KG1 (cell line): ENCODE data around the gene MEF2C.
"Not testable (repeated sequence)": the region's sequence is repeated elsewhere in the genome, so short reads cannot be mapped to it uniquely, and the experiment has no call there.

ENCODE experiments used
- DNase-seq: peaks from one replicate; lab custom pipeline; 2025; lab: John Stamatoyannopoulos, UW

The MEF2C gene

DNA sequence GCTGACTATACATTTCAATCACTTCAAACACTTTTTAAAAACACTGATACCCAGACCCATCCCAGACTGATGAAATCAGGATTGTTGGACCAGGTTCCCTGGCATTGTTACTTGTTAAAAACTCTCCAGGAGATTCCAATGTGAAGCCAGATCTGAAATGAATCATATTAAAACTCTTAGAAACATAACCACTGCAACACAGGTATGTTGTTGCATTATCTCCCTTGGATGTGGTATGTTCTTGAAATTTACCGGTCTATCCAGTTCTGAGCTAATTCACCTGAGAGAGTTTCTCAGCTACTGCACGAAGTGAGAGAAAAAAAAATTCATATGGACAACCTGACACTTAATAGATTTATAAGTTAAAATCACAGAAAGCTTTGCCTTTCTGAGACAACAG, 21.8 kb downstream of the MEF2C start:
- DNase-seq = no peak

DNA sequence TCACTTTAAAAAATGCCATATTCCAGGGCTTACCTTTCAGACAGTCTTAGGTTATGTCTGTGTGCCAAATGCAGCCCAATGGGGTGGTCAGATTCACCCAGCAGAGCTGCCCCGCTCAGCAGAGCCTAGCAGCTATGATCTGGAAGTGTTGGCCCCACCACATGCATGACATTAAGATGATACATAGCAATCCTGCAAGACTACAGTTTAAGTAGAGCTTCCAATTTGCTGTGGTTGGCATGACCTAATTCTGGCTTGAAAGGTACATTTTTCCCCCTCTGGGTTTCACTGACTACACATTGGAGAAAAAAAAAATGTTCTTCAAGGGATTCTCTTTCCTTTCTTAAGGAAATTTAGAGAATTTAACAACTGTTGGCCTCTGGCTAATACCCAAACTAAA, 22.5 kb downstream of the MEF2C start:
- DNase-seq = no peak

DNA sequence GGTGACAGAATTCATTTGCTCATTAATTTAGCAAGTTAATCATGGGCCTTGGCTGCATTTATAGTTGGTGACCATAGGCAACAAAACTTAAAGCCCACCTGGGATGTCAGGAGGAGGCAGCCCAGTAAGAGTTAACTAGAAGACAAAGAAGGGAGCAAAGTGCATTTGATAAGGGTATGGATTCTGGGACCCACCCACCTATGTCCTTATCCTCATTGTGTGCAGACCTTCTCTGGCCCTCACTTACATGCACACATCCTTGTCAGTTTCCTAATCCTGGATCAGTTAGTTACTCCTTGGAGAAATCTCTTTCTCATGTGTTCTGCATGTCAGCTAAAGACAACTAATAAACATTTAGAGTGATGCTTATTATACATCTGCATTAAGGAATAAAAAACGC, 24.6 kb downstream of the MEF2C start:
- no peak for DNase-seq

DNA sequence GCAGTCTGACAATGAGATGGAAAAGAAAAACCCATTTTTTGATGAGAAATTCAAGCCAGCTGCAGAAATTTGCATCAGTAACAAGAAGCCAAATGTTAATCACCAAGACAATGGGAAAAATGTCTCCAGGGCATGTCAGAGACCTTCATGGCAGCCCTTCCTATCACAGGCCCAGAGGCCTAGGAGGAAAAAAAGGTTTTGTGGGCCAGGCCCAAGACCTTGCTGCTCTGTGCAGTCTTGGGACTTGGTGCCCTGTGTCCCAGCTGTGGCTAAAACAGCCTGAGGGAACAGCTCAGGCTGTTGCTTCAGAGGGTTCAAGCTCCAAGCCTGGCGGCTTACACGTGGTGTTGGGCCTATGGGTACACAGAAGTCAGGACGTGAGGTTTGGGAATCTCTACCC, 26.6 kb downstream of the MEF2C start:
- not testable (repeated sequence) for DNase-seq

DNA sequence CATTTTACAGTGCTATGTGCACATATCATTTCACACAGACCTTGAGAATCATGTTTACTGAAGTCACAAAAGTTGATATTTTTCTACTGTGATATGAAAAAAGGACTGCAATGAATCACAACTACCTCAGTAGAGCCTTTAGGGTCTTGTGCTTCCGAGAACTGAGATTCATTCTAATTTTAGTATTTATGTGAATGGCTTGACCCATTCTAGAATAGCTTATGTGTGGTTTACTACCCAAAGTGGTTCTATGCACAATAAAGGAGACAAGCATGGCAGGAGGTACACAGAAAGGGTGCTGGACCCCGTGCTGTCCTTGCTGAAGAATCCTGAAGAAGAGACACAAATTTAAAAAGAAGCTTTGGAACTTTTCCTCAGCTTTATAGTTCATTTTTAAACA, 28.2 kb downstream of the MEF2C start:
- no peak for DNase-seq

DNA sequence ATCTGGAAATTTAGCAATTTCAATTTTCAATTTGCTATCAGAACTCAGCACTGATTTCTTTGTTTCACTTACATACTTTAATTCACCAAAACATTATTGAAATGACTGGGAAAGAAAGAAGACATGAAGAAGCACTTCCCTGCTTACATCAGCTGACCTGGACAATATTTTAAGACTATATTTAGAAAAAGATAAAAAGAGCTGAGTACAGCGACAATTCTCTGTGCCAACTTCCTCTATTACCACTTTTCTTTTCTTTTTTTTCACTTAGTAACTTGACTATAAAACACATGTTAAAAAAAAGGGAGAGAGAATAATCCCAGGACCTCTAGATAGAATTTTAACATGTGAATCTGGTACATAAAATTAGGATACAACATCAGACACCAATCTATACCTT, 35.6 kb downstream of the MEF2C start:
- DNase-seq = no peak

DNA sequence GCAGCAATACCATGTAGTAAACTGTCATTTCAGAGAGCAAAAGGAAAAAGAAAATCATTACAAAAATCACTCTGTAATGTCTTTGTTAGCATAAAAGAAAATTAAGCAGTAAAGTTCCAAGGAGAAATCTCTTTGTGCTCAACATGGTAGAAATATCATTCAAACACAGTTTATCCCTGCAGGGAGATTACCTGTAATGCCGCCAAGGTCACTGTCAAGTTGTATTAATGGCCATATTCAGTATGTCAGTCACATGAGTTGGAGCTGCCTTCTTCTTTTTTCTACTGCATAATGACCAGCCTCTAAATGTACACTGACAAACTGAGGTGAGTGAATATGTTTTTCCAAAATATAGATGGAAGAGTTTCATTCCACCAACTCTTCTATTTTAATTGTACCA, 36.5 kb downstream of the MEF2C start:
- DNase-seq = no peak

DNA sequence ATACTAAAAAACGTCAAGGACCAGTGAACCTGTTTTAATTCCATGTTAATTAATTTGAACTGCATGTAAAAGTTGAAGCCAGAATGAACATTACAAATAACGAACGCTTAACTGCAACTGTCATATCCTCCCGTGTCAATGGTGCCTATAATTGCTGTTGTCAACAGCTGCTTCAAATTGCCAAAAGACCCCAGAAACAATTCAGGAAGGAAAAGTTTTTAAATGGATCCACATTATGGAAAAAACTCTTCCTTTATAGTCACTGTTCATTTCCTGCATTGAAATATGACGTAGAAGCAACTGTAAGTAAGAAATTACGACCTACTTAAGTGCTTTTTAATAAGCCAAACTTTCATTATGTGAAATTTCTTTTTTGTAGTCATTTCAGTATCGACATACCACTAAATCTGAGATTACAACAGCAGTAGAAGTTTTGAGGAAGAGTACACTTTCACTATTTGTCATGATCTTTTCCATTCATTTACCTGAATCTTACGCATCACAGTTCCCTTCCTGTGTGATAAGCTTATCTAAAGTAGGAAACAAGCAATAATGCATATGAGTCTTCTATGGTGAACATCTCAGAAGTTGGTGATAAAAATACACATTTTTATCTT, 37.8 kb downstream of the MEF2C start:
- DNase-seq = no peak

DNA sequence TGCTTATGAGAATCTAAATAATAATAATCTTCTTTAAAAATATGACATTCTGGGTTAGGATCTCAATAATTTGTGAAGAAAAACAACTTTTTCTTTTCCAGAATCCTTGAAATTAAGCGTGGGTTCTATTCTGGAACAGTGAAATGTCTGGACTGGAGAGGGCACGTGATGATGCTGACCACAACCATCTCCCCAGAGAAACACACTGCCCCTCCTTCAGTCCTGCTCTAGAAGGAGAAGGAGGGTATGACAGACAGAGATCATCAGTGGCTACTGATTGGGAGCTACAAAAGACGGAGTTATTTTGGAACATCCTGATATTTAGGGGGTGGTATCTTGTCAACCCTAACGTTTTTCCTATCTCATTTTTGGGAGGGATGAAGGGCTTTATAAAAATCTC, 40.2 kb downstream of the MEF2C start:
- no peak for DNase-seq

DNA sequence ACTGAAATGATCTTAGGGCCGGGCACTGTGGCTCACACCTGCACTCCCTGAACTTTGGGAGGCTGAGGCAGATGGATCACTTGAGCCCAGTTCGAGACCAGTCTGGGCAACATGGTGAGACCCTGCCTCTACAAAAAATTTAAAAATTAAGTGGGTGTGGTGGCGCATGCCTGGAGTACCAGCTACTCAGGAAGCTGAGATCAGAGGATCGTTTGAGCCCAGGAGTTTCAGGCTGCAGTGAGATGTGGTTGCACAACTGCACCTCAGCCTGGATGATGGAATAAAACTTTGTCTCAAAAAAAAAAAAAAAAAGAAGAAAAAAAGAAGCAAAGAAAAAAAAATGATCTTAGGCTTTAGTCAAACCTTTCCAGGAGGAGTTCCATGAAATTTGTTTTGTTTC, 41.8 kb downstream of the MEF2C start:
- DNase-seq = no peak

DNA sequence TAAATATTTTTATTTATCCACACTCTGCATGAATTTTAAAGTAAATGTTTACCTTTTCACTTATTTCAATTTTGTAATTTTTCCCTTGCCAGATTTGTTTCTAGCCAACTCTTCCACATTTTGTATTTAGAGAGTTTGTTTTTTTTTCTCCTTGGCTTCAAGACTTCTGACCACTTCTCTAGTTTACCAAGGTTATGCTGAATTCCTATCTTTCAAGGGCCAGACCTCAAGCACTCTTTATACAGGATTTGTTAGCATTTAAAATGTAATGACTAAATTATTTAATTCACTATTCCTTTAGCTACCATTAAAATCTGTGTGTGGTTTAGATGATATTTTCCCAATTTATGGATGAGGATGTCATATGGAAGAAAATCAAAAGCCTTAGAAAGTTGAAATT, 42.5 kb downstream of the MEF2C start:
- DNase-seq = no peak

DNA sequence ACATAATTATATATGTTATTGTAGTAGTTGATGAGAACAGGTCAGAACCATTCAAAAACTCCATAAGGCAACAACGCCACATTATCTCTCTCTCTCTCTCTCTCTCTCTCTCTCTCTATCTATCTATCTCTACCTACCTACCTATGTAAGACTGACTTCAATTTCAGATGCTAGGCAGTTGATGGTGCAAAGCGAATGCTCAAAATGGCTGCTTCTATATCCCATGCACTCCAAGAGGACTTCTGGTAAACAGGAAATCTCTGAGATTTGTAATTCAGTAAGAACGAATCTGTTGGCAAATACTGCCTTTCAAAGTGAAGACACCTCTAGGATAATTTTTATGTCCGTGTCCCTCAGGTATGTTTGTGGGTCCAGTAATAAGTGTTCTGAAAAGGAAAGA, 43.7 kb downstream of the MEF2C start:
- no peak for DNase-seq

DNA sequence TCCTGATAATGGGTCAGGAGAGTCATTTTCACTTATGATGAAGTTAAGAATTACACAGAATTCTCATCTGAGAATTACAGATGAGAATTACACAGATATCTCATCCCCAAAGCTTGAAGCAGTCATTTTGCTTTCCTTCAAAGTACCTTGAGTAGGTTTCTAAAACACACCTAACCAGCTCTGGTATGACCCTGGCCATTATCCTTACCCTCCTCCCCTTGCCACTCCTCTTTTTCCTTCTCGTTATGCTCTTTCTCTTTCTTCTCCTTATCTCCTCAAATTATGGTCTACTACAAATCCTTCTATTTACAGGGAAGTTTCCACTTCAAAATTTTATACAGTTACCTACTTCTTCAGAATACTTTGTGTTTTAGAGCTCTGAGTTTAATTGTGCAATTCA, 44.5 kb downstream of the MEF2C start:
- DNase-seq = no peak

DNA sequence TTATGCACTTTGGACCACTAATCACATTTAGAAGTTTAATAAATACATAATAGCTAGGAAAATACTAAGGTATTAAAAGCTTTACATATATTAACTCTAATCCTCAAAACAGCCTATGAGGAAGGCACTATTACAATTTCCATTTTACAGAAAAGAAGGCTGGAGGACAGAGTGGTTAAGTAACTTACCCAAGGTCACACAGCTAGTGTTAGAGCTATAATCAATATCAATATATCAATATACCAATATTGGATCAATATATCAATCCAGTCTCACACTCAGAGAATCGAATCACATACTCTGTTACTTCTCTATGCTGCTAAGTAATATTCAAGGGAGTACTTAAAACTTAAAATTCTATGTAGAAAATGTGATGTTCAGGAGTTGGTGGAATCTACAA, 45.2 kb downstream of the MEF2C start:
- DNase-seq = no peak

DNA sequence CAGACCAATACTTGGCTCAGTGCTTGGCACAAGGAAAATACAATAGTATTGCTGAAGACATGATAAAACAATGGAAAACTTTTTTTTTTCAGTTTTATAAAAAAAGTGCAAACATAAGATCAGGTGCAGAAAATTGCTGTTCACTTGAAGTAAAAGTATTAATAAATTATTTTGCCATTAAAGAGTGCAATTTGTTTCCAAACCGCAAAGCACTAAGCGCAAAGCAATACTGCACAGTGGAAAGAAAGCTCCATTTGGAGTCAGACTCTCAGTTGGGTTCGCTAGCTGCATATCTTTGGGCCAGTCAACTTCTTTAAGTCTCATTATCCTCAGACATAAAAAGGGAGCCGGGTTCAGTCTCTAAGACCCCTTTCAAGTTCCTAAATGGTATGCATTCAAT, 45.8 kb downstream of the MEF2C start:
- DNase-seq = no peak

DNA sequence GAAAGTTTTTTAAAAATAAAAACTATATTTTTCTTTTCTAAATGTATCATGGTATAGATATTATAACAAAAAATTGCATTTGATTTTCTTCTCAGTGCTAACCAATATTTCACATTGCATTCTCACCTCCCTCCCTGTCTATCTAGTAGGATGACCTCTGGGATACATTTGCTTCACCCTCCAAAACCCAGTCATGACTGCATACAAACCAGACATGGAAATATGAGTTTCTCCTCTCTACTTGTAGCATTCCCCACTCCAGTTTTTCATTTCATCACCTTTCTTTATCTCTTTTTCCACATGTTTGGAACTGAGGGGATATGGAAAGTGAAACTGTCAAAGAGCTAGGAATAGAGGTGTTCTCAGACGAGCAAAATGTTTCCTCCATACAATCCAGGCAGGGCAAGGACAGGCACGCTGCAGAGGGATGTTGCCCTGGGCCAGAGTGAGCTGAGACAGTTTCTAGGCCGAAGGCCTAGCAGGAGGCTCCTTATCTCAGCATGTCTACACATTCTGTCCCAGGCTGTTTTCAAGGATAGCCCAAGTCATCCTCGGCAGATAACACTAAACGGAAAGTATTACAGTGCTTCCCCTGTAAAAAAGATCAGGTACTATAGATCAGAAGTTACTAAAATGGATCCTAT, 46.7 kb downstream of the MEF2C start:
- DNase-seq = no peak

DNA sequence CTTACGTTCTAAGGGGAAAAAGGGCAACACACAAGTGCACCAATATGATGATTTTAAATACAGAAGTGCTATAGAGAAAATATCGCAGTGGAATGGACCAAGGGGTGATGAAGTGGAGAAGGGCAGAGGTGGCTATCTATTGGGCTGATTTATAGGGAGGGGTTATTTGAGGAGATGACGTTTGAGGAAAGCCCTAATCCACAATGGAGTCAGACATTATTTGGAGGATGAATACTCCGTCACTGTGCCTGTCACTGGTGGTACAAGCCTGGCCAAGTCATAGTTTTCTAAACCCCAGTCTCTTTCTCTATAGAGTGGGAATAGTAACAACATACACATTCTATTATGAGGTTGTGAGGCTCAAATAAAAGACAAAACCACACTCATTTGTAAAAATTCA, 48.5 kb downstream of the MEF2C start:
- no peak for DNase-seq

DNA sequence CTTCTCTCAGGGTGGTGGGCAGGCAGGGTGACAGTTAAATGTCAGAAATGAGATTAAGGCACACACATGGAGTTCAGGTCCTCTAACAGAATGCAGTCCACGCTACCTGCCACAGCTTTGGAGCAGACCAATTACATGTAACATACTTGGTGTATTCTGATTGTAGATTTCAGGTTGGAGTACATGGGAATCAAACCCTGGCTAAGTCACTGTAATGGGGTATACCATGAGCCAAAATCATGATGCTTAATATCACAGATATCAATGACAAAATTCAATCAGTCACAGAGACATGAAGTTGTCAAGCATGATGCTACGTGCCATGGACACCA, 48.9 kb downstream of the MEF2C start:
- DNase-seq = no peak

DNA sequence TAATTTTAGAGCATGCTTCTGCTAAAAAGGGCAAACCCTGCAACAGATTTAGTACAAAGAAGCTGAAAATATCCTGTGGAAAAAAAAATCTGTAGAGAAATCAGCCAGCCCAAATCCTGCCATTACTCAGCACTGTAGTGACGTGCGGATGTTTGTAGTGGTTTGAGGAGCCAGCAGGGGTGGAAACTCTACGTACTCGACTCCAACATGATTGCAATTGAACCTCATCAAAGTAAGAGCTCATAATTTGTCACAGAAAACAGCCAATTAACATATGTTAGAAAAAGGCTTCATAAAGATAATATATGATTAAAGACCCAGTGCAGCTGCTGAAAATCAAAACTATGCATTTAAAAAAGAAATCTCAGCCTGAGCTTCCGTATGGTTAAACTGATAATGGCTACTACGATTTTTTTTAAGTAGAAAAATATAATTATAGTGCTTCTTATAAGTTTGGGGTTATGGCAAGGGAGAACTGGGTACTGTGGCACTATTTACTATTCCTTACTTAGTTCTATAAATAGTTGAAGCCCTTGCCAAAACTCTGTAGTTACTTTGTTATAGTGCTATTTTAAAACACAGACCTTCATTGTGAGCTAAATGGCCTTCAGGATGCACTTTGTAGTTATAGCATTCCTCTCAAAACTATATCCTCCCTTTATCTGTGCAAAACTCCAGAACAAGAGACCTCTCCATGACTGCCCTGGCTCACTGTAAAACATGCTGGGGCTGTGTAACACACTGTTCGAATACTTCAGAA, 49.4 kb downstream of the MEF2C start:
- DNase-seq = no peak

DNA sequence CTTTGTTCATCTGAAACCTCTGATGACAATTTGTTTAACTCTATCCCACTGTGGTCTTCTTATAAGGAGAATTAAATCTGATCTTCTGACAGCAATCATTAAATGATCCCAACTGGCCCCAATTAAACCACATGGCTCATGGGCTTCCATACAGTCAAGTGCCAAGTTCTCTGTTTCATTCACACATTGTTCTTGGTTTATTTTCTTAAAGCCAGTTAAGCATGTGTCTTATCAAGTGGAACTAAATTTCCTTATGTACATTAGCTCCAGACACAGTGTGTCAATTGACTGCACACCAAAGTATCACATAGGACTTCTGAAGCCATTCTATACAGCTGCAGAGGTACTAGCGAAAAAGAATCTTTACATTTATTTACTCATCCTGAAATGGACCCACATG, 51.2 kb downstream of the MEF2C start:
- no peak for DNase-seq

DNA sequence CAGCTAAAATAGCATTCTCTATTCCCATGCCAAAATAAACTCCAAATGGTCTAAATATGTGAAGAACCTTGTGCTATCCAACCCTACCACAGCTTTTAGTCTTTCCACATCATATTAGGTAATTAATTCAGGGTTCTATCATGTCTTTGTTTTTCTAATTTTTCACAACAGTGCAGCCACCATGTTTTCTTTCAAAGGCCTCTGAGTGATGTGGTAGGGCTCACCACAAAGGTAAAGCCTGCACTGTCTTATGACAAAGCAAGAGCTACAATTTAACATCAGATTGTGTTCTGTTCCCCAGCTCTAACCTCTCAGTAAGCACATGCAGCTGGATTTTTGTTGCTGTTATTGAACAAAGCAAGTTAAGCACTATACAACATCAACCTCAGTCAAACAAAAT, 52.4 kb downstream of the MEF2C start:
- no peak for DNase-seq

DNA sequence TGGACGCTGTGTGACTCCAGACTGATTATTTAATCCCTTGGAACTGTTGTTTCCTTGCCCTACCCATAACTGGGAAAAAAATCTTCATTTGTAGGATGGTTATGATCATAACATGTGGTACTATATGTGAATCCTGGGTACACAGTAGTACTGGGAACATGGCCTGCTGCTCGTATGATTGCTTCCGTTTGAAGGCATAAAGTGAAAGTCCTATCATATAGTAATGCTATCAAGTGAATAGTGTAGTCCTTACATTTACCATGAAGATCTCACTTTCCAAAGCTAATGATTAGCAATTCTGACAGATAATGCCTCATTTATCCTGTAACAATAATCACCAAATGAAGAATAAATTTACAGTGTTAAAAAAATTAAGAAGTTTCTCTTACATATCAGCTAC, 53.2 kb downstream of the MEF2C start:
- DNase-seq = no peak

DNA sequence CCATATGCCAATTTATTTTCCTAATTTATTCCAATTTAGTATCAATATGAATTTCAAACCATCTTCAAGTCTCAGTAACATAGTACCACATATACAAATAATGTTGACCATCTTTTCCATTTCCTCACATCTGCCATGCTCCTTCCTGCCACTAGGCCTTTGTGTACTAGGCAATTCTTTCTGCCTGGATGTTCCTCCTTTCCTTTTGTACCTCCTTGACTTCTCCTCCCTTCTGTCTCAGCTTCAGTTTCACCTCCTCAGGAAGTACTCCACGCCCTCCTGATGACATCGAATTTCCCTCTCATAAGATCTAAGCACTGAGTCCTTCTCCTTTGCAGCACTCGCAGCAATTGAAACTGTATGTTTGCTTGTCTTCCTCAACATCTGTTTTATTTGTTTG, 53.9 kb downstream of the MEF2C start:
- no peak for DNase-seq

DNA sequence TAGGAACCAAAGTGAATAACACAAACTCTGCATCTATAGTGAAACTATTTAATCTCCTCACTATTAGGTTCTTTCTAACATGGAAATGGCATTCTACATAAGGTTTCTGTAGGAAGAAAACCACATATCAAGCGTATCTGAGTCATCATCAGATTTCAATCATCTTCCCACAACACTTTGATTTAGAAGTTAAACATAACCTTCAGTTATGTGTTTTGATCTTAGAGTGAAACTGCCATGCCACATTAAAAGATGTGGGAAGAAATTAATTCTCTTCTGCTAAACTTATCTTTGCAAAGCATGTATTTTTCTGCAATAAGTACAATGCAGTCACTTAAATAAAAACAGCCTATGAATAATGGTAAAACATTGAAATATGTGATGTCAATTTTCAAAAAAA, 55.0 kb downstream of the MEF2C start:
- no peak for DNase-seq
